GM21576 (cell line): ENCODE results near the gene SPTBN5.

ENCODE experiments used
- ATAC-seq: cut with Tn5 transposase; IDR thresholded peaks from one replicate; pipeline ENCODE4 v1.9.1; 2021; ENCODE audit warnings: mild to moderate bottlenecking, moderate library complexity; ENCODE audit not compliant: unreplicated experiment

The SPTBN5 gene

GRCh38 chr15:41904541-41905005 is 10.7 kb upstream of the SPTBN5 start:
- ATAC-seq, result no peak

GRCh38 chr15:41903782-41904181 is 9.9 kb upstream of the SPTBN5 start:
- ATAC-seq, result no peak

- no peak for ATAC-seq
These were observed 7.6 kb upstream of the SPTBN5 start for GRCh38 chr15:41901431-41901830.

- no peak for ATAC-seq
These were observed 6.9 kb upstream of the SPTBN5 start for GRCh38 chr15:41900526-41901380.

- ATAC-seq, result no peak
These were observed 6.1 kb upstream of the SPTBN5 start for GRCh38 chr15:41899854-41900442.

- ATAC-seq, result no peak
These were observed 3.5 kb upstream of the SPTBN5 start for GRCh38 chr15:41897363-41897799.

- no peak for ATAC-seq
These were observed 2.7 kb upstream of the SPTBN5 start for GRCh38 chr15:41896566-41896965.

- ATAC-seq, result no peak
These were observed 2.1 kb upstream of the SPTBN5 start for GRCh38 chr15:41895957-41896356.

- no peak for ATAC-seq
These were observed 1.6 kb upstream of the SPTBN5 start for GRCh38 chr15:41895491-41895890.

GRCh38 chr15:41894791-41895463 is 1.1 kb upstream of the SPTBN5 start:
- no peak for ATAC-seq

- no peak for ATAC-seq
These were observed 468 bp upstream of the SPTBN5 start for GRCh38 chr15:41894251-41894790.

- ATAC-seq, result no peak
These were observed 1.0 kb downstream of the SPTBN5 start for GRCh38 chr15:41892621-41893421.

- no peak for ATAC-seq
These were observed 1.9 kb downstream of the SPTBN5 start for GRCh38 chr15:41891946-41892345.

GRCh38 chr15:41891226-41891625 is 2.6 kb downstream of the SPTBN5 start:
- no peak for ATAC-seq

GRCh38 chr15:41890050-41890690 is 3.7 kb downstream of the SPTBN5 start:
- ATAC-seq, result no peak

- ATAC-seq, result no peak
These were observed 5.1 kb downstream of the SPTBN5 start for GRCh38 chr15:41888662-41889253.

GRCh38 chr15:41887893-41888292 is 6.0 kb downstream of the SPTBN5 start:
- no peak for ATAC-seq

- no peak for ATAC-seq
These were observed 6.7 kb downstream of the SPTBN5 start for GRCh38 chr15:41887161-41887560.

- ATAC-seq, result no peak
These were observed 7.1 kb downstream of the SPTBN5 start for GRCh38 chr15:41886741-41887140.

GRCh38 chr15:41885841-41886240 is 8.0 kb downstream of the SPTBN5 start:
- no peak for ATAC-seq
